D721Med (cell line): ENCODE measurements around the gene LRRC8B.
A peak's percentile ranks its signal among the peaks of the same experiment; 100 is the strongest.

Experiments used
- DNase-seq: peaks from one replicate; pipeline ENCODE4 v3.0.0; 2011; ENCODE audit warnings: low spot score; ENCODE audit not compliant: insufficient read length
- FAIRE-seq: peaks from 2 replicates; lab custom pipeline; 2011; peaks lifted over from hg19 to GRCh38; lab: Jason Lieb, UNC
- CTCF ChIP-seq: IDR thresholded peaks from 2 replicates; pipeline ENCODE4 v1.5.1; 2012; ENCODE audit warnings: mild to moderate bottlenecking, control low read depth; ENCODE audit not compliant: insufficient read depth; ENCODE audit errors: missing control alignments

Gene LRRC8B

DNA sequence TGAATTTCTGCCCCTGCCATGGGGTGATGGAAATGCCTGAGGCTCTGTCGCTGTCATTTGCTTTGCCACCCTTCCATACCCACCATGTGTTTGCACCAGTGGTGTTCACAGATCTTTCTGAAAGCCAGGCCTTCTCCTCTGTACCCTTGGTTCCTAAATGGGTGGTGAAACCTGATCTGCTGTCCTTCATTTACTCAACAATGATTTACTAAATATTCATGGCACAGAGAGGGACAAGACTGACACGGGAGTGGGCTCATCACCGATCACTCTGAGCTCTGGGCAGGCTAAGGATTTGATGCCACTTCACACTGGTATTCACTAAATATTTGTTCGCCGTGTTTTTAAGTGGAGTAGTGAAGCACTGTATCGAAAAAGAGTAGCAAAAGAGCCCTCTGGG, 40.9 kb downstream of the LRRC8B start:
- TF ChIP-seq CTCF: no peak
- FAIRE-seq (no peak), DNase-seq (no peak)

DNA sequence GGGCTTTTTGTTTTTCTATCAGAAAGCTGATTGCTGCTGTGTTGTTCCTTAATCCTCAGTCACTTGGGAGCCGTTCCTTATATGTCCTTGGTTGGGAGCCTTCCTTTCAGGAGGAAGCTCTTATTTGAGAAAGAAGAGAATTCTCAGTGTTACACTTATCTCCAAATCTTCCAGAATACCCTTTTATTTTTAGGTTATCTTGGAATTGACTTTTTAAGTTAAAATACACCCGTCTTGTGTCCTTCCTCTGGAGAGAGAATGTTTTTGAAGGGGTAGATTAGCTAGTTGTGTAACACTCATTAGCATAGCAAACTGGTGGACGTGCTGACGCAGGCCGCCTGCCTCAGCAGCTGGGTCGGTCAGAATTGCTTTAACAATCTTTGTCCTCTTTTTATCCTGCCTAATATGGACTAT, 42.1 kb downstream of the LRRC8B start:
- FAIRE-seq (peak; percentile 70), DNase-seq (no peak)
- TF ChIP-seq CTCF: no peak

GRCh38 chr1:89567797-89568196, 43.2 kb downstream of the LRRC8B start:
- DNase-seq (no peak), FAIRE-seq (peak; percentile 56)
- TF ChIP-seq CTCF: no peak

DNA sequence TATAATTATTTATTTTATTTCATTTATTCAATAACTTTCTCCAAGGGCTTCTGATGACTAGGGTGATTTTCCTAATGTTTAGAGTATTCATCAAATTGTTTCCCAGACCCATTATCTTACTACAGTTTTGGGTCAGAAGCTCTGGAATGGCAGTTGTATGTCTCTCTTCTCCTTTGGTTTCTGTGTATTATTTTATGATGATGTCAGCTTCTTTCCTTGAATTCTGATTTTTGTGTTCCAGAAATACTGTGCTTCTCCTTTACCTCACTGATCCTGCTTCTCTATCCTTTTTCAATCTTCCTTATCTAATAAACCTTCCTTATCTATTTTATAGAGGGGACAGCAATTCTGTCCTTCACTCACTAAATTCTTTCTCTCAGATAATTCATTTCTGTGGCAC, 48.8 kb downstream of the LRRC8B start:
- DNase-seq (no peak), FAIRE-seq (no peak)
- TF ChIP-seq CTCF: no peak

GRCh38 chr1:89574621-89575020, 50.0 kb downstream of the LRRC8B start:
- FAIRE-seq: no peak
- no peak for DNase-seq
- no peak for TF ChIP-seq CTCF

GRCh38 chr1:89575207-89575606, 50.6 kb downstream of the LRRC8B start:
- FAIRE-seq (no peak), DNase-seq (no peak)
- no peak for TF ChIP-seq CTCF

GRCh38 chr1:89576013-89576412, 51.4 kb downstream of the LRRC8B start:
- TF ChIP-seq CTCF: no peak
- DNase-seq: no peak
- no peak for FAIRE-seq
